ENCODE data around the gene KRTAP2-1.
A peak's percentile ranks its signal among the peaks of the same experiment; 100 is the strongest.
"Not testable (repeated sequence)": the region's sequence is repeated elsewhere in the genome, so short reads cannot be mapped to it uniquely, and the experiment has no call there.

KRTAP2-1 gene

GRCh38 chr17:41046735-41047465 lies at the start of gene KRTAP2-1:
TSS of gene KRTAP2-1 (minus strand) at chr17:41047316. CDS start at chr17:41047267, 49 bp downstream.
- not testable (repeated sequence) for DNase-seq (ENCODE audit: low read depth)

- no peak for DNase-seq (ENCODE audit: low read depth)
Observed at GRCh38 chr17:41096055-41096454, 48.9 kb upstream of the KRTAP2-1 start.

- DNase-seq (ENCODE audit: low read depth), result not testable (repeated sequence)
Observed at GRCh38 chr17:41088760-41089352, 41.7 kb upstream of the KRTAP2-1 start.

- DNase-seq (ENCODE audit: low read depth), result not testable (repeated sequence)
Observed at GRCh38 chr17:41084100-41084856, 37.2 kb upstream of the KRTAP2-1 start, which contains the start of gene KRTAP4-7. TSS of gene KRTAP4-7 (plus strand) at chr17:41084150. CDS start at chr17:41084207, 57 bp downstream.

- DNase-seq (ENCODE audit: low read depth), result not testable (repeated sequence)
Observed at GRCh38 chr17:41083427-41083826, 36.3 kb upstream of the KRTAP2-1 start.

- no peak for DNase-seq (ENCODE audit: low read depth)
Observed at GRCh38 chr17:41082626-41083025, 35.5 kb upstream of the KRTAP2-1 start.

- no peak for DNase-seq (ENCODE audit: low read depth)
Observed at GRCh38 chr17:41076788-41077187, 29.7 kb upstream of the KRTAP2-1 start.

GRCh38 chr17:41073676-41074075 lies 26.6 kb upstream of the KRTAP2-1 start:
- no peak for DNase-seq (ENCODE audit: low read depth)

GRCh38 chr17:41071606-41072360 lies 24.7 kb upstream of the KRTAP2-1 start:
- DNase-seq (ENCODE audit: low read depth), result no peak

GRCh38 chr17:41069031-41069430 lies 21.9 kb upstream of the KRTAP2-1 start:
- DNase-seq (ENCODE audit: low read depth), result no peak

GRCh38 chr17:41067281-41067680 lies 20.2 kb upstream of the KRTAP2-1 start:
- DNase-seq (ENCODE audit: low read depth), result peak; percentile 45

- peak; percentile 33 for DNase-seq (ENCODE audit: low read depth)
Observed at GRCh38 chr17:41065829-41066624, 18.9 kb upstream of the KRTAP2-1 start, which contains the start of gene KRTAP2-4. TSS of gene KRTAP2-4 (minus strand) at chr17:41065879. CDS start at chr17:41065845, 34 bp downstream.

- DNase-seq (ENCODE audit: low read depth), result not testable (repeated sequence)
Observed at GRCh38 chr17:41065016-41065689, 18.0 kb upstream of the KRTAP2-1 start.

- no peak for DNase-seq (ENCODE audit: low read depth)
Observed at GRCh38 chr17:41064301-41064700, 17.2 kb upstream of the KRTAP2-1 start.

- no peak for DNase-seq (ENCODE audit: low read depth)
Observed at GRCh38 chr17:41063449-41063848, 16.3 kb upstream of the KRTAP2-1 start.

- peak; percentile 92 for DNase-seq (ENCODE audit: low read depth)
Observed at GRCh38 chr17:41061964-41062363, 14.8 kb upstream of the KRTAP2-1 start.

- DNase-seq (ENCODE audit: low read depth), result peak; percentile 90
Observed at GRCh38 chr17:41060052-41060604, 13.0 kb upstream of the KRTAP2-1 start, which contains the start of gene KRTAP2-3. TSS of gene KRTAP2-3 (minus strand) at chr17:41060114. CDS start at chr17:41060050, 64 bp downstream.

- DNase-seq (ENCODE audit: low read depth), result peak; percentile 83
Observed at GRCh38 chr17:41059276-41060051, 12.3 kb upstream of the KRTAP2-1 start.

- no peak for DNase-seq (ENCODE audit: low read depth)
Observed at GRCh38 chr17:41058741-41059140, 11.6 kb upstream of the KRTAP2-1 start.

All from fibroblast of gingiva (primary cell).